ENCODE results near the gene PCDHA8.
A peak's percentile ranks its signal among the peaks of the same experiment; 100 is the strongest.

Gene PCDHA8

DNA sequence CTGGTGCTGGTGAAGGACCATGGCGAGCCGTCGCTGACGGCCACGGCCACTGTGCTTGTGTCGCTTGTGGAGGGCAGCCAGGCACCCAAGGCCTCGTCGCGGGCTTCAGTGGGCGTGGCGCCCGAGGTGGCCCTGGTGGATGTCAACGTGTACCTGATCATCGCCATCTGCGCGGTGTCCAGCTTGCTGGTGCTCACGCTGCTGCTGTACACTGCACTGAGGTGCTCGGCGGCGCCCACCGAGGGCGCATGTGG, 16.9 kb downstream of the PCDHA8 start:
- no peak for DNase-seq (ENCODE audit: extremely low read depth, low read depth)
- TF ChIP-seq, protein P1, sequence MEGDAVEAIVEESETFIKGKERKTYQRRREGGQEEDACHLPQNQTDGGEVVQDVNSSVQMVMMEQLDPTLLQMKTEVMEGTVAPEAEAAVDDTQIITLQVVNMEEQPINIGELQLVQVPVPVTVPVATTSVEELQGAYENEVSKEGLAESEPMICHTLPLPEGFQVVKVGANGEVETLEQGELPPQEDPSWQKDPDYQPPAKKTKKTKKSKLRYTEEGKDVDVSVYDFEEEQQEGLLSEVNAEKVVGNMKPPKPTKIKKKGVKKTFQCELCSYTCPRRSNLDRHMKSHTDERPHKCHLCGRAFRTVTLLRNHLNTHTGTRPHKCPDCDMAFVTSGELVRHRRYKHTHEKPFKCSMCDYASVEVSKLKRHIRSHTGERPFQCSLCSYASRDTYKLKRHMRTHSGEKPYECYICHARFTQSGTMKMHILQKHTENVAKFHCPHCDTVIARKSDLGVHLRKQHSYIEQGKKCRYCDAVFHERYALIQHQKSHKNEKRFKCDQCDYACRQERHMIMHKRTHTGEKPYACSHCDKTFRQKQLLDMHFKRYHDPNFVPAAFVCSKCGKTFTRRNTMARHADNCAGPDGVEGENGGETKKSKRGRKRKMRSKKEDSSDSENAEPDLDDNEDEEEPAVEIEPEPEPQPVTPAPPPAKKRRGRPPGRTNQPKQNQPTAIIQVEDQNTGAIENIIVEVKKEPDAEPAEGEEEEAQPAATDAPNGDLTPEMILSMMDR (IDR thresholded peaks at IDR 0.05; ENCODE audit: low read depth, low read length, missing control alignments): no peak

DNA sequence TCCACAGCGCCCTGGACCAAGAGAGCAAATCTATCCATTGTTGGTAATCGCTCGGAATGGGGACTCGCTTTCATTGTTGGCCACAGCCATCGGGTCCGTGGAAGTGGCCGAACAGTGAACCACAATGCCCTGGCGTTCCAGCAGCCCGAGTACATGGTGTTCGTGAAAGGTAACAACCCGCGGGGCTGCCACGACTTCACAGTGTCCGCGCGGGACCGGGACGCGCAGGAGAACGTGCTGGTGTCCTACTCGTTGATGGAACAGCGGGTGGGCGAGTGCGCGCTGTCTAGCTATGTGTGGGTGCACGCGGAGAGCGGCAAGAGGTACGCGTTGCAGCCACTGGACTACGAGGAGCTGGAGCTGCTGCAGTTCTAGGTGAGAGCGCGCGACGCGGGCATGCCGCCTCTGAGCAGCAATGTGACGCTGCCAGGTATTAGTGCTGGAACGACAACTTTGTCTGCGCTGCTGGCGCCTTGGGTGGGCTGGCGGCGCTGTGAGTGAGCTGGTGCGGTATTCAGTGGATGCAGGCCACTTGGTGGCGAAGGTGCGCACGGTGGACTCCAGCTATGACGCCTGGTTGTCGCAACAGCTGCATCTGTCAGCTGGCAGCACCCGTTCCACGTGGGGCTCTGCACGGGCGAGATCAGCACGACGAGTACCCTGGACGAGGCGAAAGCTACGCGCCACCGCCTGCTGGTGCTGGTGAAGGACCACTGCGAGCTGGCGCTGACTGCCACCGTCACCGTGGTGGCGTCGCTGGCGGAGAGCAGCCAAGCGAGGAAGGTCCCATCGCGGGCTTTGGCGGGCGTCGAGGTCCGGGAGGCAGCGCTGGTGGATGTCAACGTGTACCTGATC, 21.7 kb downstream of the PCDHA8 start:
- no peak overlapping the region for H3K4me3 ChIP-seq (replicated peaks; ENCODE audit: low read depth, low read length)
- no peak for DNase-seq (ENCODE audit: extremely low read depth, low read depth)
- TF ChIP-seq, protein P1 (IDR thresholded peaks at IDR 0.05; ENCODE audit: low read depth, low read length, missing control alignments): no peak

More for the DNA sequence above, 16.9 kb downstream of the PCDHA8 start:
- no peak overlapping the region for H3K4me3 ChIP-seq (replicated peaks; ENCODE audit: low read depth, low read length)

DNA sequence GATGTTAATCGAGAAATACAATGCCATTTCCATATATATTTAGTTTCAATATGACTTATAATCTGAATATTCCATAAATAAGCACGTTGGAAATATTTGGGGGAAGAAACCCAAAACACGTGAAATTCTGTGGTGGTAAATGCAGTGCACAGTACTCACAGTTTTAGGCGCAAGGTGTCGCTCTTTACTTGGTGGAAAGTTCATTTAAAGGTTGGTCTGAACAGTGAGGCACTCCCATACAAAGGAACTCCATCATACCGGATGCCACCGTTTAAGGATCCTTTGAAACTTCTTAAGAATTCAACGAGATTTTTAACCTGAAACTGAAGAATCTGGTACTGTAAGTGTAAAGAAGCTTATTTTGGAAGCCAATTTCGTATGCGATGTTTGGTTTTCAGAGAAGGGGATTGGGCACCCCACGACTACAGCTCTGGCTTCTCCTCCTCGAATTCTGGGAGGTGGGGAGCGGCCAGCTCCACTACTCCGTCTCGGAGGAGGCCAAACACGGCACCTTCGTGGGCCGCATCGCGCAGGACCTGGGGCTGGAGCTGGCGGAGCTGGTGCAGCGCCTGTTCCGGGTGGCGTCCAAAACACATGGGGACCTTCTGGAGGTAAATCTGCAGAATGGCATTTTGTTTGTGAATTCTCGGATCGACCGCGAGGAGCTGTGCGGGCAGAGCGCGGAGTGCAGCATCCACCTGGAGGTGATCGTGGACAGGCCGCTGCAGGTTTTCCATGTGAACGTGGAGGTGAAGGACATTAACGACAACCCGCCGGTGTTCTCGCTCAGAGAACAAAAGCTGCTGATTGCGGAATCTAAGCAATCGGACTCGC, 28.0 kb downstream of the PCDHA8 start, which contains the start of gene PCDHA11:
TSS of gene PCDHA11 (plus strand) at position 237 of the 834 bp plus-strand sequence. CDS start at position 384, 147 bp downstream.
- TF ChIP-seq, protein P1 (IDR thresholded peaks at IDR 0.05; ENCODE audit: low read depth, low read length, missing control alignments): peak; percentile 29
- no peak within 1 kb of the TSS for H3K4me3 ChIP-seq (replicated peaks; ENCODE audit: low read depth, low read length)
- DNase-seq (ENCODE audit: extremely low read depth, low read depth): no peak

DNA sequence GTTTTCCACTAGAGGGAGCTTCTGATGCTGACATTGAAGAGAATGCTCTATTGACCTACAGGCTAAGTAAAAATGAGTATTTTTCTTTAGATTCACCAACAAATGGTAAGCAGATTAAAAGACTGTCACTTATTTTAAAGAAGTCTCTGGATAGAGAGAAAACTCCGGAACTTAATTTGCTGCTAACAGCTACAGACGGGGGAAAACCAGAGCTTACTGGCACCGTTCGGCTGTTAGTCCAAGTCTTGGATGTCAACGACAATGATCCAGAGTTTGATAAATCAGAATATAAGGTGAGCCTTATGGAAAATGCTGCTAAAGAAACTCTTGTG, 28.5 kb downstream of the PCDHA8 start:
- no peak overlapping the region for H3K4me3 ChIP-seq (replicated peaks; ENCODE audit: low read depth, low read length)
- TF ChIP-seq, protein P1 (IDR thresholded peaks at IDR 0.05; ENCODE audit: low read depth, low read length, missing control alignments): no peak
- DNase-seq (ENCODE audit: extremely low read depth, low read depth): no peak

DNA sequence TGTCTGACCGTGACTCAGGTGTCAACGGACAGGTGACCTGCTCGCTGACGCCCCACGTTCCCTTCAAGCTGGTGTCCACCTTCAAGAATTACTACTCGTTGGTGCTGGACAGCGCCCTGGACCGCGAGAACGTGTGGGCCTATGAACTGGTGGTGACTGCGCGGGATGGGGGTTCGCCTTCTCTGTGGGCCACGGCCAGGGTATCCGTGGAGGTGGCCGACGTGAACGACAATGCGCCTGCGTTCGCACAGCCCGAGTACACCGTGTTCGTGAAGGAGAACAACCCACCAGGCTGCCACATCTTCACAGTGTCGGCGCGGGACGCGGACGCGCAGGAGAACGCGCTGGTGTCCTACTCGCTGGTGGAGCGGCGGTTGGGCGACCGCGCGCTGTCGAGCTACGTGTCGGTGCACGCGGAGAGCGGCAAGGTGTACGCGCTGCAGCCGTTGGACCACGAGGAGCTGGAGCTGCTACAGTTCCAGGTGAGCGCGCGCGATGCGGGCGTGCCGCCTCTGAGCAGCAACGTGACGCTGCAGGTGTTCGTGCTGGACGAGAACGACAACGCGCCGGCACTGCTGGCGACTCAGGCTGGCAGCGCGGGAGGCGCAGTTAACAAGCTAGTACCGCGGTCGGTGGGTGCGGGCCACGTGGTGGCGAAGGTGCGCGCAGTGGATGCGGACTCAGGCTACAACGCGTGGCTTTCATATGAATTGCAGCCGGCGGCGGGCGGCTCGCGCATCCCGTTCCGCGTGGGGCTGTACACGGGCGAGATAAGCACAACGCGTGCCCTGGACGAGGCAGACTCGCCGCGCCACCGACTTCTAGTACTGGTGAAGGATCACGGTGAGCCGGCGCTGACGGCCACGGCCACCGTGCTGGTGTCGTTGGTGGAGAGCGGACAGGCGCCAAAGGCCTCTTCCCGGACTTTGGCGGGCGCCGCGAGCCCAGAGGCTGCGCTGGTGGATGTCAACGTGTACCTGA, 29.5 kb downstream of the PCDHA8 start:
- TF ChIP-seq, protein P1 (IDR thresholded peaks at IDR 0.05; ENCODE audit: low read depth, low read length, missing control alignments): no peak
- H3K4me3 ChIP-seq (replicated peaks; ENCODE audit: low read depth, low read length): no peak overlapping the region
- no peak for DNase-seq (ENCODE audit: extremely low read depth, low read depth)

Measured in HFF-Myc (cell line).